ENCODE data around the gene CDC42BPB.

The CDC42BPB gene, protein sequence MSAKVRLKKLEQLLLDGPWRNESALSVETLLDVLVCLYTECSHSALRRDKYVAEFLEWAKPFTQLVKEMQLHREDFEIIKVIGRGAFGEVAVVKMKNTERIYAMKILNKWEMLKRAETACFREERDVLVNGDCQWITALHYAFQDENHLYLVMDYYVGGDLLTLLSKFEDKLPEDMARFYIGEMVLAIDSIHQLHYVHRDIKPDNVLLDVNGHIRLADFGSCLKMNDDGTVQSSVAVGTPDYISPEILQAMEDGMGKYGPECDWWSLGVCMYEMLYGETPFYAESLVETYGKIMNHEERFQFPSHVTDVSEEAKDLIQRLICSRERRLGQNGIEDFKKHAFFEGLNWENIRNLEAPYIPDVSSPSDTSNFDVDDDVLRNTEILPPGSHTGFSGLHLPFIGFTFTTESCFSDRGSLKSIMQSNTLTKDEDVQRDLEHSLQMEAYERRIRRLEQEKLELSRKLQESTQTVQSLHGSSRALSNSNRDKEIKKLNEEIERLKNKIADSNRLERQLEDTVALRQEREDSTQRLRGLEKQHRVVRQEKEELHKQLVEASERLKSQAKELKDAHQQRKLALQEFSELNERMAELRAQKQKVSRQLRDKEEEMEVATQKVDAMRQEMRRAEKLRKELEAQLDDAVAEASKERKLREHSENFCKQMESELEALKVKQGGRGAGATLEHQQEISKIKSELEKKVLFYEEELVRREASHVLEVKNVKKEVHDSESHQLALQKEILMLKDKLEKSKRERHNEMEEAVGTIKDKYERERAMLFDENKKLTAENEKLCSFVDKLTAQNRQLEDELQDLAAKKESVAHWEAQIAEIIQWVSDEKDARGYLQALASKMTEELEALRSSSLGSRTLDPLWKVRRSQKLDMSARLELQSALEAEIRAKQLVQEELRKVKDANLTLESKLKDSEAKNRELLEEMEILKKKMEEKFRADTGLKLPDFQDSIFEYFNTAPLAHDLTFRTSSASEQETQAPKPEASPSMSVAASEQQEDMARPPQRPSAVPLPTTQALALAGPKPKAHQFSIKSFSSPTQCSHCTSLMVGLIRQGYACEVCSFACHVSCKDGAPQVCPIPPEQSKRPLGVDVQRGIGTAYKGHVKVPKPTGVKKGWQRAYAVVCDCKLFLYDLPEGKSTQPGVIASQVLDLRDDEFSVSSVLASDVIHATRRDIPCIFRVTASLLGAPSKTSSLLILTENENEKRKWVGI (N-terminal part only)

GRCh38 chr14:103057372-103058163 is at the start of gene CDC42BPB:
Gene CDC42BPB (minus strand): TSS chr14:103057549. CDS start chr14:103057173, 376 bp downstream.
- DNase-seq (ENCODE audit: low read depth, low spot score): peak; percentile 34

GRCh38 chr14:103105580-103106150 is 48.3 kb upstream of the CDC42BPB start:
- no peak for DNase-seq (ENCODE audit: low read depth, low spot score)

- peak; percentile 59 for DNase-seq (ENCODE audit: low read depth, low spot score)
Observed at GRCh38 chr14:103104654-103105452, 47.5 kb upstream of the CDC42BPB start.

DNA sequence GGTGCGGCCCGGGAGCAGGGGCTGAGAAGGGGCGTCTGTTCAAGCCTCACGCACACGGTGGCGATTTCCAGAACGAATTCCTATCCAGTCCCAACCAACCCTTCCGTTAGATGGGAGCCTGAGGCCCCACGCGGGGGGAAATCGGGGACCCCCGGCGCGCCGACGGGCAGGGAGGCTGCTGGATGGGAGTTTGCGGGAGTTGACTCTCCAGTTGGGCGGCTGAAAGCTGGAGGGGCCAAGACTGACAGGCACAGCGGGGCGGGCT is 47.0 kb upstream of the CDC42BPB start:
- no peak for DNase-seq (ENCODE audit: low read depth, low spot score)

DNA sequence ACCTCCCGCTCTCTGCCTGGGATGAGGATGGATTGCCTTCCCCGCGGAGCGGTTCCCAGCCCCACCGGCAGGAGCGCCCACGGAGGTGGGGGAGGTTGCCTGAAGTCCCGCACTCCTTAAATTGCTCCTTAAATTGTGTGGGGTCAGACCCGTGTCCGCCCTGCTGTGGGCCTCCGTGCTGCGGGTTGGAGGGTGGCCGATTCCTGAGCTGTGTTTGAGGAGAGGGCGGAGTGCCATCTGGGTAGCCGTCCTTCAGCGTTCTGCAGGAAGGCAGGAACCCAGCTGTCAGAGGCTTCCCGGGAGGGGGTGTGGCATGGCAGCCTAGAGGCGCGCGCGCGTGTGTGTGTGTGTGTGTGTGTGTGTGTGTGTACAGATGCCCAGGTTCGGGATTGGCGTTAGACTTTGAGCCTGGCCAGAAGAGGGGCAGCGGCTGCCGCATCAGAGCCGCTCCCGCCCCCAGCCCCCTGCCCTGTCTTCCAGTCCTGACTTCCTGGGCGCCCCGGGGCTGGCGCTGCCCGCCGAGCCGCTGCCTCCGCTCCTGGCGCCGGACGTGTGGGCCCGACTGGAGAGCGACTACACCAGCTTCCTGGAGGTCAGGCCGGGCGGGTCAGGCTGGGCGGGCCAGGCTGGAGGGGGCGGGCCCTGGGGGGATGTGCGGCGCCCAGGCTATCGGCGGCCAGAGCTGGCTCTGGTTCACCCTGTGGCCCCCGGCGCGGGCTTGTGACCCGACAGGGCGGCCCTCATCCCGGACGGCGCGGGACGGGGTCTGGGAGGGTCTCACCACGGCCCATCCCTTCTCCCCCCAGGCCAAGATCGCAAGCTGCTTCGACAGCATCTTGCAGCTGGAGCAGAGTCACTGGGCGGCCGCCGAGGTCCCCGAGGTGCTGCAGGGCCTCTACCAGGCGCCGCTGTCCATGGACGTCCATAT is 46.4 kb upstream of the CDC42BPB start:
- no peak for DNase-seq (ENCODE audit: low read depth, low spot score)

GRCh38 chr14:103102689-103103260 is 45.4 kb upstream of the CDC42BPB start:
- no peak for DNase-seq (ENCODE audit: low read depth, low spot score)

- DNase-seq (ENCODE audit: low read depth, low spot score): no peak
Observed at GRCh38 chr14:103101963-103102688, 44.8 kb upstream of the CDC42BPB start.

DNA sequence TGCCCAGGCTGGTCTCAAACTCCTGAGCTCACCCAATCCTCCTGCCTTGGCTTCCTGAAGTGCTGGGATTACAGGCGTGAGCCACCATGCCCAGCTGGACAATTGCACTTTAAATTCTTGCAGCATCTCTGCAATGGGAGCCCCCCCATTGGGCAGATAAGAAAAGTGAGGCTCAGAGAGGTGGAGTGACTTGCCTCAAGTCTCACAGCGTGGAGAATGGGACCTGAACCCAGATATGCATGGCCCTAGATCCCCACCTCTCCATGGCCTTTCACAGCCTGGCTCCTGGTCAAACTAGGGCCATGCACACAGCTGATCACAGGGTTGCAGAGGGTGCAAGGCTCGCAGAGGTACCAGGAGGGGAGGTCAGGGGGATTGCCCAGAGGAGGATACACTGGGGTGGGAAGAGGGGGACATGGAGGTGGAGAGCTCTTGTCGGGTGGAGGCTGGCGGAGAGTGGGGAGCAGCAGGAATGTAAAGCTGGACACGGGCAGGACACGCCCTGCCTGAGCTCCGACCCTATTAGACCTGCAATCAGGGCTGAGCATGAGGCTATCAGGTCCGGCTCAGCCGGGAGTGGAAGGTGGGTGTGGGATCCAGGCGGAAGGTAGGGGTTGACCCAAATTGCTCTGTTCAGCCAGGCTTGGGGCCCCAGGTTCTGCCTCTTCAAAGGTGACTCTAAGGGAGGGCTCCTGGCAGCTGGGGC is 44.1 kb upstream of the CDC42BPB start:
- no peak for DNase-seq (ENCODE audit: low read depth, low spot score)

GRCh38 chr14:103100281-103101121 is 43.2 kb upstream of the CDC42BPB start:
- no peak for DNase-seq (ENCODE audit: low read depth, low spot score)

DNA sequence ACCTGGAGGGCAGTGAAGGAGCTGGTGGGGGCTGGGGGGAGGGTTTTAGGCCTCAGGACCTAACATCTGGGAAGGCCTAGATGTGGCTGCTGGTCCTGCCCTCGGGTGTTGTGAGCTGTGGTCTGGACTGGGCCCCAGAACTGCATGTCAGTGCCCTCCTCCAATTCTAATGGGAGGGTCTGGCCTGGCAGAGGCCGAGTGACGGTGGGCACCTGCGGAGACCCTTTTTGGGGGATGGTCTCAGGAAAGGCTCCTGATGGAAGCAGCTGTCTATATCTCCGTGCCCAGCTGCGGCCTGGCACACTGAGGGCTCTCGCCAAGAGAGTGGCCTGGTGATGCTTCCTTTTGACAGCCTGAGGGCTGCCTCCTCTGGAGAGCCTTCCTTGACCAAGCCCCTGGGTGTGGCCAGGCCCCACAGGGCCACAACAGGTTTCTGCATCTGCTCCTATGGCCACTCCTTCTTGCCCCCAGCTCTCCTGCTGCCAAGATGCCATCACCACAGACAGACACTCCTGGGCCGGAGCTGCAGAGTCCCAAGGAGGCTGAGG is 42.5 kb upstream of the CDC42BPB start:
- no peak for DNase-seq (ENCODE audit: low read depth, low spot score)

DNA sequence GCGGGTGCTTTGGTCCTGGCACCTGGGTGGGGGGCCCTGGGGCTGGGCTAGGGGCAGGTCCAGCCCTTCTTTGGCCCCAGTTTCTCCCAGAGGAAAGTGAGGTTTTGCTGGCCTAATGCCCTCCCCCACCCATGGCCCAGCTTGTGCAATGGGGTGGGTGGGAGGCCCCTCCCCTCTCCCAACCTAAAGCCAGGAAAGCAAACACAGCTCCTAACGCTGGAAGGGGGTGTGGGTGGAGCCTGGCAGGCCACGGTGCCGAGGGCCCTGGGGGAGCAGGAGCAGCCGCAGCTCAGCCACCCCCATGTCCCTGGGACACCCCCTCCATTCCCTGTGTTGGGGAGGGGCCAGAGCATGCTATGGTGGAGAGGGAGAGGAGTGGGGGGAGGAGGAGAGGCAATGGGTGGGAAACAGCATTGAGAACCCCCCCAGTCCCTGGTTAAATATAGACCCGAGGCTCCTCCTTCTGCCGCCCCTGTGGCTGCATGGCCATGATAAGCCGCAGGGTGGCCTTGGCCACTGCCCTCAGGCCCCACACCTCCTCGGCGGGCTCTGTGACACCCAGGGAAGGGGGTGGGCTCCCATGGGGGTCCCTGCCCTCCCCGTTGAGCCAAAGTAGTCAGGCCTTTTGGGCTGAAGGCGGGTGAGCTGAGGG is 41.9 kb upstream of the CDC42BPB start:
- DNase-seq (ENCODE audit: low read depth, low spot score): no peak

- DNase-seq (ENCODE audit: low read depth, low spot score): no peak
Observed at GRCh38 chr14:103097994-103098957, 40.9 kb upstream of the CDC42BPB start.

DNA sequence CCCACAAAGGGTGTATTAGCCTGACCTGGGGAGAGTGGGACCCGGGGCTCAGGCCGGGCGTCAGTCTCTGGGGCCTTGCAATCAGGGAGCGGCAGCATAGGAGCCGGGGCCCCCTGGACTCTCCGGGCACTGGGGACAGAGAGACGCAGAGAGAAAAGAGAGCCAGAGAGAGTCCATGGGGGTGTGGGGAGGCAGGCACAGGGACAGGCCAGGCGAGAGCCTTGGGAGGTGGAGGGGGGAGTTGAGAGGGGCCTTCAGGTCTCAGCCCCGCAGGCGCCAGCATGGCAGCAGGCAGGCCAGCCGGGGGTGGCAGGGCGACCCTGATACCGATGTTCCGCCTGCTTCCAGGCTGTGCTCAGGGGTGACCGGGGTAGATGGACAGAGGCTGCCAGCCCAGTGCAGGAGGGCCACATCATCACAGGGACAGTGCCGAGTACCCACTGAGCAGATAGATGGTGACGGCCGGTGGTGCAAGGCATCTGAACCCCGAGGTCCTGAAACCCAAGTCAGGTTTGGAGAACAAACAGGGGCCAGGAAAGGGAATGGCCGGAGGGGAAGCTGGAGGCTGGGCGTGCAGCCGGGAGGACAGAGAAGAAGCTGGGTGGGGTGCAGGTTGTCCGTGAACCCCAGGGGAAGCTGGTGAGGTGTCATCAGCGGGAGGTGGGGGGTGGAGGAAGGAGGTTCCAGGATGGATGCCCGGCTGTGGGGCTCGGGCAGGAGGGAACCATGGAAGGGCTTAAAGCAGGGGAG is 40.1 kb upstream of the CDC42BPB start:
- DNase-seq (ENCODE audit: low read depth, low spot score): no peak

DNA sequence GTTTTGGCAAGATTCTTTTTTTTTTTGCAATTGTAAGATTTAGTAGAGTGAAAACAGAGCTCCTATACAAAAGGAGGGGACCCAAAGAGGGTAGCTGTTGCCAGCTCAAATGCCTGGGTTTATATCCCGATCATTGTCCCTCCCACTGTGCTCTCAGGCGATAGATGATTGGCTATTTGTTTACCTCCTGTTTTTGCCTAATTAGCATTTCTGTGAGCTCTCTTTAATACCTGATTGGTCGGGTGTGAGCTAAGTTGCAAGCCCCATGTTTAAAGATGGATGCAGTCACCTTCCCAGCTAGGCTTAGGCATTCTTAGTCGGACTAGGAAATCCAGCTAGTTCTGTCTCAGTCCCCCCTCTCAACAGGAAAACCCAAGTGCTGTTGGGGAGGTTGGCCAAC is 39.0 kb upstream of the CDC42BPB start:
- no peak for DNase-seq (ENCODE audit: low read depth, low spot score)
